MM.1S (cell line): ENCODE data around the gene DLGAP1.

ENCODE experiments used
- DNase-seq: peaks from one replicate; pipeline ENCODE4 v3.0.0-alpha.2; 2015
- H2AFZ ChIP-seq: fragments of 300-600 bp; sonication (generic); 2 replicates; pipeline ENCODE4 v1.6.0; 2016; ENCODE audit warnings: antibody characterized with exemption, low read length
- H3F3A ChIP-seq: fragments of 300-600 bp; sonication (generic); 2 replicates; pipeline ENCODE4 v1.6.1; 2016; ENCODE audit warnings: mild to moderate bottlenecking, antibody characterized with exemption, low read length, moderate library complexity, mixed read lengths; ENCODE audit not compliant: insufficient read depth
- H3K27ac ChIP-seq: fragments of 300-600 bp; sonication (generic); 2 replicates; pipeline ENCODE4 v1.5.1; 2016; ENCODE audit warnings: mild to moderate bottlenecking, low read length
- H3K27me3 ChIP-seq: fragments of 300-600 bp; sonication (generic); replicated peaks from 2 replicates; pipeline ENCODE4 v1.6.0; 2016; ENCODE audit warnings: low read length; ENCODE audit not compliant: insufficient read depth
- H3K36me3 ChIP-seq: fragments of 300-600 bp; sonication (generic); replicated peaks from 2 replicates; pipeline ENCODE4 v1.6.1; 2016; ENCODE audit warnings: mild to moderate bottlenecking, low read length, mixed read lengths; ENCODE audit not compliant: insufficient read depth
- H3K4me1 ChIP-seq: fragments of 300-600 bp; sonication (generic); 2 replicates; pipeline ENCODE4 v1.6.1; 2016; ENCODE audit warnings: low read length, mixed read lengths
- H3K4me2 ChIP-seq: fragments of 300-600 bp; sonication (generic); 2 replicates; pipeline ENCODE4 v1.6.0; 2016; ENCODE audit warnings: low read depth, low read length
- H3K4me3 ChIP-seq: fragments of 300-600 bp; sonication (generic); 2 replicates; pipeline ENCODE4 v1.5.1; 2016; ENCODE audit warnings: low read length, mixed read lengths
- H3K79me2 ChIP-seq: fragments of 300-600 bp; sonication (generic); 2 replicates; pipeline ENCODE4 v1.6.1; 2016; ENCODE audit warnings: mixed run types, low read length, mixed read lengths
- H3K9ac ChIP-seq: fragments of 300-600 bp; sonication (generic); 2 replicates; pipeline ENCODE4 v1.6.1; 2016; ENCODE audit warnings: low read length, mixed read lengths
- H3K9me2 ChIP-seq: fragments of 300-600 bp; sonication (generic); replicated peaks from 2 replicates; pipeline ENCODE4 v1.6.1; 2016; ENCODE audit warnings: mild to moderate bottlenecking, low read length, mixed read lengths; ENCODE audit not compliant: insufficient read depth
- H3K9me3 ChIP-seq: fragments of 300-600 bp; sonication (generic); replicated peaks from 2 replicates; pipeline ENCODE4 v1.6.1; 2016; ENCODE audit warnings: mild to moderate bottlenecking, low read length, mixed read lengths; ENCODE audit not compliant: insufficient read depth
- H4K20me1 ChIP-seq: fragments of 300-600 bp; sonication (generic); 2 replicates; pipeline ENCODE4 v1.6.1; 2016; ENCODE audit warnings: mild to moderate bottlenecking, low read length, moderate library complexity, mixed read lengths; ENCODE audit not compliant: insufficient read depth
- CTCF ChIP-seq: fragments of 300-600 bp; sonication (generic); IDR thresholded peaks from 2 replicates; pipeline ENCODE4 v1.5.1; 2016; ENCODE audit warnings: antibody characterized with exemption, low read length, mixed read lengths
- EZH2 ChIP-seq: fragments of 300-600 bp; sonication (generic); optimal IDR thresholded peaks from 2 replicates; pipeline ENCODE3; 2017; ENCODE audit warnings: low read depth, mild to moderate bottlenecking, antibody characterized with exemption, low read length, mixed read lengths
- EZH2phosphoT487 ChIP-seq: fragments of 300-600 bp; sonication (generic); IDR thresholded peaks from 2 replicates; pipeline ENCODE4 v1.6.1; 2018; ENCODE audit warnings: antibody characterized with exemption, low read length

Gene DLGAP1

GRCh38 chr18:3810296-3810695 lies 644.8 kb downstream of the DLGAP1 start:
- Histone ChIP-seq H4K20me1 (no peaks in the 10 kb centered on the region), H3K4me1 (no peaks in the 10 kb centered on the region), H3K4me2 (no peak overlapping the region), H2AFZ (no peak overlapping the region), H3K27me3 (no peaks in the 10 kb centered on the region), H3K9me3 (no peaks in the 10 kb centered on the region), H3K9ac (no peak overlapping the region), H3F3A (no peaks in the 10 kb centered on the region), H3K4me3 (no peak overlapping the region), H3K36me3 (no peaks in the 10 kb centered on the region), H3K27ac (no peak overlapping the region), H3K79me2 (no peaks in the 10 kb centered on the region), H3K9me2 (no peaks in the 10 kb centered on the region)
- no peak for DNase-seq
- no peak for TF ChIP-seq EZH2
- no peak for TF ChIP-seq CTCF
- no peak for TF ChIP-seq EZH2phosphoT487

- Histone ChIP-seq H3K36me3 (no peaks in the 10 kb centered on the region), H4K20me1 (no peaks in the 10 kb centered on the region), H2AFZ (no peak overlapping the region), H3K4me1 (no peaks in the 10 kb centered on the region), H3K27ac (no peak overlapping the region), H3K9me2 (no peaks in the 10 kb centered on the region), H3F3A (no peaks in the 10 kb centered on the region), H3K4me3 (no peak overlapping the region), H3K27me3 (no peaks in the 10 kb centered on the region), H3K79me2 (no peaks in the 10 kb centered on the region), H3K9me3 (no peaks in the 10 kb centered on the region), H3K9ac (no peak overlapping the region), H3K4me2 (no peak overlapping the region)
- TF ChIP-seq EZH2phosphoT487 (no peak), CTCF (no peak), EZH2 (no peak)
- no peak for DNase-seq
Observed at GRCh38 chr18:3808985-3809780, 645.9 kb downstream of the DLGAP1 start.

GRCh38 chr18:3806656-3807055 lies 648.5 kb downstream of the DLGAP1 start:
- Histone ChIP-seq H3F3A (no peaks in the 10 kb centered on the region), H3K9me2 (no peaks in the 10 kb centered on the region), H3K4me3 (no peak overlapping the region), H3K9me3 (no peaks in the 10 kb centered on the region), H3K9ac (no peak overlapping the region), H3K27ac (no peak overlapping the region), H3K79me2 (no peaks in the 10 kb centered on the region), H2AFZ (no peak overlapping the region), H4K20me1 (no peaks in the 10 kb centered on the region), H3K27me3 (no peaks in the 10 kb centered on the region), H3K36me3 (no peaks in the 10 kb centered on the region), H3K4me2 (no peak overlapping the region), H3K4me1 (no peaks in the 10 kb centered on the region)
- TF ChIP-seq CTCF (no peak), EZH2 (no peak), EZH2phosphoT487 (no peak)
- DNase-seq: no peak
